Effector memory CD4-positive, alpha-beta T cell (primary cell): ENCODE measurements around the gene ERCC5.

Experiments
- DNase-seq, 3 donors: peaks; one replicate each; pipeline ENCODE4 v3.0.0-alpha.2; 2020
- H3K27ac ChIP-seq: 2 replicates; pipeline ENCODE4 v1.7.0; 2013; ENCODE audit warnings: mild to moderate bottlenecking, low read length, moderate library complexity; ENCODE audit not compliant: insufficient read depth, poor library complexity, severe bottlenecking
- H3K27me3 ChIP-seq: replicated peaks from 2 replicates; pipeline ENCODE4 v1.7.0; 2013; ENCODE audit warnings: mild to moderate bottlenecking, low read length; ENCODE audit not compliant: insufficient read depth, control insufficient read depth, poor library complexity, severe bottlenecking
- H3K36me3 ChIP-seq: 2 replicates; pipeline ENCODE4 v1.7.0; 2013; ENCODE audit warnings: mild to moderate bottlenecking, low read length, moderate library complexity; ENCODE audit not compliant: control insufficient read depth, insufficient read depth
- H3K4me1 ChIP-seq: 2 replicates; pipeline ENCODE4 v1.7.0; 2013; ENCODE audit warnings: low read length, mild to moderate bottlenecking; ENCODE audit not compliant: control insufficient read depth, insufficient read depth, poor library complexity, severe bottlenecking
- H3K4me3 ChIP-seq: 2 replicates; pipeline ENCODE4 v1.7.0; 2013; ENCODE audit warnings: low read length, low read depth, mild to moderate bottlenecking; ENCODE audit not compliant: insufficient read depth, poor library complexity, severe bottlenecking
- H3K9me3 ChIP-seq: 2 replicates; pipeline ENCODE4 v1.7.0; 2013; ENCODE audit warnings: mild to moderate bottlenecking, low read length, moderate library complexity; ENCODE audit not compliant: control insufficient read depth

The ERCC5 gene

GRCh38 chr13:102838982-102839381 is 6.8 kb upstream of the ERCC5 start:
- Histone ChIP-seq H3K4me1 (no peaks in the 10 kb centered on the region), H3K27ac (no peak overlapping the region)

GRCh38 chr13:102839462-102839861 is 6.4 kb upstream of the ERCC5 start:
- Histone ChIP-seq H3K4me1 (no peaks in the 10 kb centered on the region), H3K27ac (no peak overlapping the region), H3K9me3 (no peaks in the 10 kb centered on the region), H3K4me3 (no peak overlapping the region), H3K36me3 (no peaks in the 10 kb centered on the region), H3K27me3 (no peaks in the 10 kb centered on the region)
- no peak for DNase-seq

More at GRCh38 chr13:102838982-102839381, 6.8 kb upstream of the ERCC5 start:
- H3K27me3 ChIP-seq = no peaks in the 10 kb centered on the region
- H3K4me3 ChIP-seq = no peak overlapping the region
- no peak for DNase-seq
- H3K36me3 ChIP-seq = no peaks in the 10 kb centered on the region
- no peaks in the 10 kb centered on the region for H3K9me3 ChIP-seq

GRCh38 chr13:102845289-102845629 is 573 bp upstream of the ERCC5 start:
- Histone ChIP-seq H3K9me3 (no peaks in the 10 kb centered on the region), H3K4me1 (peaks cover 4% of the 10 kb centered on the region), H3K36me3 (no peaks in the 10 kb centered on the region), H3K4me3 (peak overlapping the region; percentile 99), H3K27ac (peak overlapping the region; percentile 96), H3K27me3 (no peaks in the 10 kb centered on the region)
- no peak for DNase-seq

GRCh38 chr13:102846261-102847015 is 606 bp downstream of the ERCC5 start:
- peak; percentile 12 to 31 (median 24) for DNase-seq
- Histone ChIP-seq H3K4me3 (peak overlapping the region; percentile 99), H3K4me1 (peaks cover 4% of the 10 kb centered on the region), H3K27me3 (no peaks in the 10 kb centered on the region), H3K36me3 (no peaks in the 10 kb centered on the region), H3K9me3 (no peaks in the 10 kb centered on the region), H3K27ac (peak overlapping the region; percentile 96)

- Histone ChIP-seq H3K36me3 (peaks cover 3% of the 10 kb centered on the region), H3K27ac (peak overlapping the region; percentile 96), H3K27me3 (no peaks in the 10 kb centered on the region), H3K4me1 (peaks cover 4% of the 10 kb centered on the region), H3K4me3 (peak overlapping the region; percentile 99), H3K9me3 (no peaks in the 10 kb centered on the region)
- no peak for DNase-seq
Observed at GRCh38 chr13:102847272-102848234, 1.7 kb downstream of the ERCC5 start.

GRCh38 chr13:102848956-102849355 is 3.1 kb downstream of the ERCC5 start:
- H3K9me3 ChIP-seq = no peaks in the 10 kb centered on the region
- H3K36me3 ChIP-seq = peaks cover 11% of the 10 kb centered on the region
- no peaks in the 10 kb centered on the region for H3K27me3 ChIP-seq
- no peak overlapping the region for H3K4me3 ChIP-seq
- no peak overlapping the region for H3K27ac ChIP-seq
- no peak for DNase-seq
- H3K4me1 ChIP-seq = peaks cover 5% of the 10 kb centered on the region

GRCh38 chr13:102852556-102852955 is 6.7 kb downstream of the ERCC5 start:
- DNase-seq = no peak
- no peaks in the 10 kb centered on the region for H3K9me3 ChIP-seq
- H3K27ac ChIP-seq = no peak overlapping the region
- H3K4me3 ChIP-seq = no peak overlapping the region
- H3K27me3 ChIP-seq = no peaks in the 10 kb centered on the region
- peaks cover 11% of the 10 kb centered on the region for H3K4me1 ChIP-seq
- H3K36me3 ChIP-seq = peaks cover 36% of the 10 kb centered on the region

- peaks cover 7% of the 10 kb centered on the region for H3K4me1 ChIP-seq
- DNase-seq = no peak
- H3K4me3 ChIP-seq = no peak overlapping the region
- no peaks in the 10 kb centered on the region for H3K9me3 ChIP-seq
- no peak overlapping the region for H3K27ac ChIP-seq
- no peaks in the 10 kb centered on the region for H3K27me3 ChIP-seq
- peaks cover 57% of the 10 kb centered on the region for H3K36me3 ChIP-seq
Observed at GRCh38 chr13:102854675-102855074, 8.8 kb downstream of the ERCC5 start.

GRCh38 chr13:102856557-102856956 is 10.7 kb downstream of the ERCC5 start:
- Histone ChIP-seq H3K27me3 (no peaks in the 10 kb centered on the region), H3K4me1 (peaks cover 7% of the 10 kb centered on the region), H3K27ac (no peak overlapping the region), H3K9me3 (no peaks in the 10 kb centered on the region), H3K36me3 (peaks cover 71% of the 10 kb centered on the region), H3K4me3 (no peak overlapping the region)
- DNase-seq = no peak
